SU-DHL-6 (cell line): ENCODE data around the gene NAV2.

Source experiments
- CTCF ChIP-seq: fragments of 200-600 bp; sonication (generic); IDR thresholded peaks from one replicate; pipeline ENCODE4 v1.5.1; 2017; ENCODE audit warnings: antibody characterized with exemption, mild to moderate bottlenecking, low read length, moderate library complexity; ENCODE audit not compliant: insufficient read depth, poor library complexity, severe bottlenecking
- EZH2phosphoT487 ChIP-seq: fragments of 200-600 bp; sonication (generic), shearing (Covaris generic); conservative IDR thresholded peaks from 2 replicates; pipeline ENCODE4 v1.6.1; 2018; ENCODE audit warnings: mild to moderate bottlenecking, antibody characterized with exemption, low read length, moderate library complexity, mixed read lengths

- TF ChIP-seq CTCF, result no peak
- TF ChIP-seq EZH2phosphoT487, result no peak
These were observed 176.9 kb downstream of the NAV2 start for GRCh38 chr11:19889531-19889930.
